Measurements from ENCODE around the gene EME1. TPM values are rescaled to one million over a fixed set of nuclear protein-coding genes. Genes with fewer than 3 reads are reported as not detected.

Gene EME1
- total and polyA plus RNA-seq, 10 of the 15 experiments (the other 5 are each of a cell fraction or from before 2014, with no cell fraction given), result 13.8 to 40.5 (median 22.0) TPM

- peak; percentile 27 for TF ChIP-seq SKIL (IDR thresholded peaks at IDR 0.05; ENCODE audit: low read depth, poor library complexity, severe bottlenecking)
- peak; percentile 49 for TF ChIP-seq RUNX3 (IDR thresholded peaks at IDR 0.05; ENCODE audit: low read length)
- TF ChIP-seq BACH1 (IDR thresholded peaks at IDR 0.05; ENCODE audit: borderline replicate concordance), result peak; percentile 30; the same call in 1 of the 2 replicates
- no peak for TF ChIP-seq ZBTB40 (IDR thresholded peaks at IDR 0.05; ENCODE audit: borderline replicate concordance)
- peak; percentile 69; the same call in 1 of the 2 replicates for TF ChIP-seq ZNF24 (IDR thresholded peaks at IDR 0.05)
- peak; percentile 89 for TF ChIP-seq IKZF1 (conservative IDR thresholded peaks at IDR 0.05)
- TF ChIP-seq HCFC1 (IDR thresholded peaks at IDR 0.05; ENCODE audit: low read length), result no peak
- no peak for TF ChIP-seq SUZ12 (IDR thresholded peaks at IDR 0.05; ENCODE audit: unreplicated experiment)
- peak; percentile 48 for TF ChIP-seq BCL11A (IDR thresholded peaks at IDR 0.05; ENCODE audit: low read depth, low read length)
- TF ChIP-seq MEF2B (IDR thresholded peaks at IDR 0.05; ENCODE audit: partially characterized antibody, poor library complexity, severe bottlenecking), result no peak
- no peak for TF ChIP-seq USF2 (IDR thresholded peaks at IDR 0.05; ENCODE audit: borderline replicate concordance, low read depth, low read length)
- TF ChIP-seq MLLT1 (IDR thresholded peaks at IDR 0.05), result 0 out of 2 replicates have a peak, but pooled peaks have one; percentile 34
- TF ChIP-seq NFXL1 (IDR thresholded peaks at IDR 0.05; ENCODE audit: borderline replicate concordance), result no peak
- no peak for TF ChIP-seq ZNF622 (IDR thresholded peaks at IDR 0.05)
- no peak for TF ChIP-seq PBX3 (IDR thresholded peaks at IDR 0.05; ENCODE audit: insufficient replicate concordance, low read depth, low read length)
- TF ChIP-seq TARDBP (IDR thresholded peaks at IDR 0.05; ENCODE audit: borderline replicate concordance), result no peak
- TF ChIP-seq ZNF274 (IDR thresholded peaks at IDR 0.05; ENCODE audit: insufficient read depth, insufficient read length), result no peak
- TF ChIP-seq ATF7 (IDR thresholded peaks at IDR 0.05; ENCODE audit: low read depth), result 0 out of 2 replicates have a peak, but pooled peaks have one; percentile 35
- no peak for TF ChIP-seq POU2F2 (IDR thresholded peaks at IDR 0.05; ENCODE audit: borderline replicate concordance, low read depth, low read length)
- TF ChIP-seq MTA3 (IDR thresholded peaks at IDR 0.05; ENCODE audit: borderline replicate concordance, low read length), result no peak
- no peak for TF ChIP-seq MEF2A (IDR thresholded peaks at IDR 0.05; ENCODE audit: insufficient read depth, low read depth, low read length)
Observed at GRCh38 chr17:50326831-50327364, 46.1 kb upstream of the EME1 start (continued).

Data from GM12878 (cell line).